Endodermal cell (in vitro differentiated cells): ENCODE measurements around the gene HOXD4. TPM values are rescaled to one million over a fixed set of nuclear protein-coding genes. Genes with fewer than 3 reads are reported as not detected.

Source experiments
- DNase-seq: peaks from one replicate; pipeline ENCODE4 v3.0.0-alpha.2; 2017
- H3K27ac ChIP-seq: 2 replicates; pipeline ENCODE4 v1.5.1; 2013; ENCODE audit warnings: mild to moderate bottlenecking, low read depth, low read length, moderate library complexity
- H3K27me3 ChIP-seq: 2 replicates; pipeline ENCODE4 v1.6.1; 2013; ENCODE audit warnings: mild to moderate bottlenecking, low read length, moderate library complexity; ENCODE audit not compliant: insufficient read depth, control insufficient read depth, poor library complexity, severe bottlenecking
- H3K36me3 ChIP-seq: 2 replicates; pipeline ENCODE4 v1.7.0; 2013; ENCODE audit warnings: mild to moderate bottlenecking, low read length, moderate library complexity; ENCODE audit not compliant: control insufficient read depth, insufficient read depth
- H3K4me1 ChIP-seq: one replicate; pipeline ENCODE4 v1.7.0; 2013; ENCODE audit warnings: low read length; ENCODE audit not compliant: control insufficient read depth, insufficient read depth
- H3K4me3 ChIP-seq: 2 replicates; pipeline ENCODE4 v1.5.1; 2013; ENCODE audit warnings: mild to moderate bottlenecking, low read length, moderate library complexity
- H3K9ac ChIP-seq: 2 replicates; pipeline ENCODE4 v1.6.1; 2013; ENCODE audit warnings: mild to moderate bottlenecking, low read length, moderate library complexity; ENCODE audit not compliant: poor library complexity, severe bottlenecking; ENCODE audit errors: extremely low read depth
- H3K9me3 ChIP-seq: 2 replicates; pipeline ENCODE4 v1.6.1; 2013; ENCODE audit warnings: mild to moderate bottlenecking, low read length, moderate library complexity; ENCODE audit not compliant: control insufficient read depth
- H3K27ac Mint-ChIP-seq: 2 replicates; pipeline ENCODE4 v1.8.0; 2020; ENCODE audit warnings: mixed read lengths
- H3K27me3 Mint-ChIP-seq: 2 replicates; pipeline ENCODE4 v1.8.0; 2021; ENCODE audit warnings: mild to moderate bottlenecking, mixed read lengths; ENCODE audit not compliant: insufficient read depth
- H3K36me3 Mint-ChIP-seq: 2 replicates; pipeline ENCODE4 v1.8.0; 2020; ENCODE audit warnings: low read depth, mixed read lengths
- H3K4me1 Mint-ChIP-seq: 2 replicates; pipeline ENCODE4 v1.8.0; 2020; ENCODE audit warnings: mixed read lengths
- H3K4me3 Mint-ChIP-seq: 2 replicates; pipeline ENCODE4 v1.8.0; 2020; ENCODE audit warnings: mild to moderate bottlenecking, moderate library complexity, mixed read lengths
- H3K9me3 Mint-ChIP-seq: 2 replicates; pipeline ENCODE4 v1.8.0; 2020; ENCODE audit warnings: mild to moderate bottlenecking, mixed read lengths
- CTCF ChIP-seq: fragments of 200-600 bp; sonication (generic); conservative IDR thresholded peaks from 2 replicates; pipeline ENCODE4 v1.5.0; 2021; ENCODE audit warnings: antibody characterized with exemption, mild to moderate bottlenecking
- WGBS, 2 experiments: methylation state at CpG; one replicate each; pipeline versions ENCODE4 v1.1.5 to v1.1.7; 2013; ENCODE audit warnings: missing lambda C conversion rate in 2 of 2, mixed read lengths in 1 of 2; ENCODE audit not compliant: insufficient coverage in 1 of 2, insufficient read length in 1 of 2; 5-methylcytosine and 5-hydroxymethylcytosine counted together
- total RNA-seq, 2 donors: library from RNA; stranded (reverse); fragmentation: NEBNext Ultra II Directional in 1 of 2; extraction: Animal tissue kit (Norgen Biotek cat#: 25700) in 1 of 2; gene quantifications; 2 replicates in 1 of 2; 3 replicates in 1 of 2; pipeline ENCODE4 v1.2.1, GENCODE V29; 2021

The HOXD4 gene
- total RNA-seq, 2 donors from 2014 or later = not detected

DNA sequence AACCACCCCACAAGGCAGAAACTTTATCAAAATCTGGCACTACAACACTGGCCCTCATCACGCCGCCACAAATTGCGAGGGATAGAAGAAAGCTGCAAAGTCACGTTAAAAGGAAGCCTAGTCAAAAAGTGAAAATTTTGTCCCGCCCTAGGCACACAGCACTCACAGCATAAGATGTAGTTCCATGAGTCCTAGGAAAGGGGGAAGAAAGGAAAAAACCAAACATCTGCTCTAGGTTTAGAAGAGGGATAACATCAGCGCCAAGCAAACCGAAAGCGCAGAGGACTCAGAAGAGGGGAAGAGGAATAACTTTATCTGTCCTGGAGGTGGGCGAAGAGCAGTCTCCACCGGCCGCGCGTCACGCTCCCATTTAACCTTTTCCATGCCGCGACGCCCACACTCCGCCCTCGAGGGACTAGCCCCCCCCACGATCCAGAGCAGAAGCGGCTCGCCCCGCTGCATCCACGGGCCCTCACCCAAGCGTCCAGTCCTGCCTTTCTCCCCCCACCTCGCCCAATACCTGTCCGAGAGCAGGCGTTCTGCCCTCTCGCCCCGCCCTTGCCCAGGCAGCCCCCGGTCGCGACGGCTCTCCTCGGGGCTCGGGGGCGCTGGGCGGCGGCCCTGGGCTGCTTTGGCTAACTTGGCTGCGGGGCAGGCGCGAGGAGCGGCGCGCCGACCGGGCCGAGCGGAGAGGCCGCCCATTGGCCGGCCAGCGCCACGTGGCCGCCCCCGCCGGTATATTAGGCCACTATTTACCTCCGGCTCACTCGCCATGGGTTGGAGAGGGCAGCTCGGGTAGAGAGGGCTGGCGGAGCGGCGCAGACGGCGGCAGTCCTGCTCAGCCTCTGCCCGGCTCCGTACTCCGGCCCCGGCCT lies 36.8 kb downstream of the HOXD4 start, which contains the start of gene HOXD1:
Gene HOXD1, plus strand, starts transcription at position 770 of the 875 bp plus-strand sequence. CDS start 134 bp downstream, outside the sequence.
- DNase-seq = peak; percentile 92
- H3K4me1 Mint-ChIP-seq = peaks cover 36% of the 10 kb centered on the region
- no peaks in the 10 kb centered on the region for H3K36me3 ChIP-seq
- no peak within 1 kb of the TSS for H3K27ac Mint-ChIP-seq
- peaks cover 100% of the 10 kb centered on the region for H3K27me3 ChIP-seq
- peak within 1 kb of the TSS; percentile 48 for H3K4me3 Mint-ChIP-seq
- no peak within 1 kb of the TSS for H3K9ac ChIP-seq
- H3K4me1 ChIP-seq = peaks cover 10% of the 10 kb centered on the region
- no peak for TF ChIP-seq CTCF
- no peak within 1 kb of the TSS for H3K27ac ChIP-seq
- no peaks in the 10 kb centered on the region for H3K9me3 Mint-ChIP-seq
- no peaks in the 10 kb centered on the region for H3K36me3 Mint-ChIP-seq
- H3K4me3 ChIP-seq = peak within 1 kb of the TSS; percentile 67
- no peaks in the 10 kb centered on the region for H3K9me3 ChIP-seq
- 2 to 4% methylated on average over 4 to 68 of the region's 68 CpGs for WGBS, 2 experiments
- peaks cover 87% of the 10 kb centered on the region for H3K27me3 Mint-ChIP-seq

- Mint-ChIP-seq H3K4me1 (peaks cover 37% of the 10 kb centered on the region), H3K4me3 (peak overlapping the region; percentile 48), H3K36me3 (no peaks in the 10 kb centered on the region), H3K9me3 (no peaks in the 10 kb centered on the region), H3K27me3 (peaks cover 87% of the 10 kb centered on the region), H3K27ac (no peak overlapping the region)
- H3K4me1 ChIP-seq = peaks cover 10% of the 10 kb centered on the region
- no peaks in the 10 kb centered on the region for H3K36me3 ChIP-seq
- H3K27me3 ChIP-seq = peaks cover 100% of the 10 kb centered on the region
- no peak overlapping the region for H3K9ac ChIP-seq
- no peaks in the 10 kb centered on the region for H3K9me3 ChIP-seq
- H3K27ac ChIP-seq = no peak overlapping the region
- H3K4me3 ChIP-seq = peak overlapping the region; percentile 67
- DNase-seq = peak; percentile 83
- WGBS, 2 experiments = 1 to 3% methylated on average over 18 to 98 of the region's 98 CpGs
- TF ChIP-seq CTCF = peak; percentile 15
These were observed 37.7 kb downstream of the HOXD4 start for GRCh38 chr2:176188774-176189680.
